SJCRH30 (cell line): ENCODE data around the gene TMPRSS11D. TPM values are rescaled to one million over a fixed set of nuclear protein-coding genes. Genes with fewer than 3 reads are reported as not detected.

Experiments
- DNase-seq, 2 experiments: peaks; one replicate each; pipeline ENCODE4 v3.0.0-alpha.2; 2015 to 2020
- H3K27ac ChIP-seq: fragments of 250-450 bp; sonication (Bioruptor Pico); 2 replicates; pipeline ENCODE4 v1.5.1; 2020; ENCODE audit warnings: mild to moderate bottlenecking, moderate library complexity
- H3K27me3 ChIP-seq: fragments of 250-450 bp; sonication (Bioruptor Pico); 2 replicates; pipeline ENCODE4 v1.5.1; 2020; ENCODE audit warnings: mild to moderate bottlenecking, moderate library complexity
- H3K36me3 ChIP-seq: fragments of 250-450 bp; sonication (Bioruptor Pico); 2 replicates; pipeline ENCODE4 v1.5.1; 2020; ENCODE audit warnings: mild to moderate bottlenecking, moderate library complexity
- H3K4me1 ChIP-seq: fragments of 250-450 bp; sonication (Bioruptor Pico); 2 replicates; pipeline ENCODE4 v1.5.1; 2020; ENCODE audit warnings: mild to moderate bottlenecking, moderate library complexity
- H3K4me3 ChIP-seq: fragments of 250-450 bp; sonication (Bioruptor Pico); 2 replicates; pipeline ENCODE4 v1.5.1; 2020; ENCODE audit warnings: mild to moderate bottlenecking, moderate library complexity
- H3K9me3 ChIP-seq: fragments of 250-450 bp; sonication (Bioruptor Pico); replicated peaks from 2 replicates; pipeline ENCODE4 v1.5.1; 2020; ENCODE audit warnings: mild to moderate bottlenecking, moderate library complexity
- total RNA-seq: library from RNA; depleted of rRNA; stranded (reverse); fragments of >200 nt; shearing (Covaris generic); gene quantifications from 2 replicates; pipeline ENCODE4 v1.2.3, GENCODE V29; 2014; rRNA removed

TMPRSS11D gene
- not detected in 2 replicates for total RNA-seq

GRCh38 chr4:67883902-67884301, at the start of gene TMPRSS11D:
Gene TMPRSS11D (minus strand): TSS chr4:67884002. CDS start chr4:67883933, 69 bp downstream.
- Histone ChIP-seq H3K27ac (no peak within 1 kb of the TSS), H3K4me3 (no peak within 1 kb of the TSS), H3K27me3 (no peaks in the 10 kb centered on the region), H3K4me1 (peaks cover 3% of the 10 kb centered on the region; the same call in 1 of the 2 replicates), H3K9me3 (no peaks in the 10 kb centered on the region), H3K36me3 (no peaks in the 10 kb centered on the region)
- DNase-seq = no peak

- Histone ChIP-seq H3K36me3 (no peaks in the 10 kb centered on the region), H3K4me3 (no peak overlapping the region), H3K27me3 (no peaks in the 10 kb centered on the region), H3K27ac (no peak overlapping the region), H3K9me3 (no peaks in the 10 kb centered on the region), H3K4me1 (no peaks in the 10 kb centered on the region; the same call in 1 of the 2 replicates)
- no peak for DNase-seq
Measured at GRCh38 chr4:67933038-67933437, 49.2 kb upstream of the TMPRSS11D start.

GRCh38 chr4:67931256-67931655, 47.5 kb upstream of the TMPRSS11D start:
- no peaks in the 10 kb centered on the region for H3K27me3 ChIP-seq
- H3K4me1 ChIP-seq = no peaks in the 10 kb centered on the region; the same call in 1 of the 2 replicates
- no peak overlapping the region for H3K4me3 ChIP-seq
- H3K36me3 ChIP-seq = no peaks in the 10 kb centered on the region
- DNase-seq = no peak
- no peak overlapping the region for H3K27ac ChIP-seq
- no peaks in the 10 kb centered on the region for H3K9me3 ChIP-seq

- H3K4me3 ChIP-seq = no peak overlapping the region
- H3K27me3 ChIP-seq = no peaks in the 10 kb centered on the region
- no peaks in the 10 kb centered on the region; the same call in 1 of the 2 replicates for H3K4me1 ChIP-seq
- H3K27ac ChIP-seq = no peak overlapping the region
- DNase-seq = peak in 1 of 2 experiments; percentile 10
- H3K36me3 ChIP-seq = no peaks in the 10 kb centered on the region
- H3K9me3 ChIP-seq = no peaks in the 10 kb centered on the region
Measured at GRCh38 chr4:67929426-67929825, 45.6 kb upstream of the TMPRSS11D start.

- Histone ChIP-seq H3K36me3 (no peaks in the 10 kb centered on the region), H3K4me3 (no peak overlapping the region), H3K9me3 (0 out of 2 replicates have a peak, but pooled peaks cover 3% of the 10 kb centered on the region), H3K27me3 (no peaks in the 10 kb centered on the region), H3K27ac (no peak overlapping the region), H3K4me1 (no peaks in the 10 kb centered on the region; the same call in 1 of the 2 replicates)
- DNase-seq = no peak
Measured at GRCh38 chr4:67928546-67928945, 44.7 kb upstream of the TMPRSS11D start.

GRCh38 chr4:67927251-67927650, 43.4 kb upstream of the TMPRSS11D start:
- Histone ChIP-seq H3K27me3 (no peaks in the 10 kb centered on the region), H3K4me1 (no peaks in the 10 kb centered on the region; the same call in 1 of the 2 replicates), H3K36me3 (no peaks in the 10 kb centered on the region), H3K9me3 (0 out of 2 replicates have a peak, but pooled peaks cover 3% of the 10 kb centered on the region), H3K4me3 (no peak overlapping the region), H3K27ac (no peak overlapping the region)
- no peak for DNase-seq

- H3K27ac ChIP-seq = no peak overlapping the region
- no peaks in the 10 kb centered on the region for H3K36me3 ChIP-seq
- no peak for DNase-seq
- H3K4me1 ChIP-seq = no peaks in the 10 kb centered on the region; the same call in 1 of the 2 replicates
- H3K27me3 ChIP-seq = no peaks in the 10 kb centered on the region
- H3K9me3 ChIP-seq = 0 out of 2 replicates have a peak, but pooled peaks cover 3% of the 10 kb centered on the region
- no peak overlapping the region for H3K4me3 ChIP-seq
Measured at GRCh38 chr4:67926485-67926884, 42.7 kb upstream of the TMPRSS11D start.

GRCh38 chr4:67922697-67923096, 38.9 kb upstream of the TMPRSS11D start:
- H3K36me3 ChIP-seq = no peaks in the 10 kb centered on the region
- no peak overlapping the region for H3K4me3 ChIP-seq
- H3K27me3 ChIP-seq = no peaks in the 10 kb centered on the region
- 0 out of 2 replicates have a peak, but pooled peaks cover 3% of the 10 kb centered on the region for H3K9me3 ChIP-seq
- no peaks in the 10 kb centered on the region for H3K4me1 ChIP-seq
- H3K27ac ChIP-seq = no peak overlapping the region
- DNase-seq = no peak

GRCh38 chr4:67918428-67918827, 34.6 kb upstream of the TMPRSS11D start:
- DNase-seq = peak in 1 of 2 experiments; percentile 16

GRCh38 chr4:67915400-67915966, 31.7 kb upstream of the TMPRSS11D start:
- Histone ChIP-seq H3K27me3 (no peaks in the 10 kb centered on the region), H3K9me3 (no peaks in the 10 kb centered on the region), H3K27ac (no peak overlapping the region), H3K4me3 (no peak overlapping the region), H3K4me1 (no peaks in the 10 kb centered on the region), H3K36me3 (no peaks in the 10 kb centered on the region)
- DNase-seq = no peak

More at GRCh38 chr4:67918428-67918827, 34.6 kb upstream of the TMPRSS11D start:
- no peaks in the 10 kb centered on the region for H3K36me3 ChIP-seq
- H3K27me3 ChIP-seq = no peaks in the 10 kb centered on the region
- H3K4me1 ChIP-seq = no peaks in the 10 kb centered on the region
- no peaks in the 10 kb centered on the region for H3K9me3 ChIP-seq
- no peak overlapping the region for H3K27ac ChIP-seq
- H3K4me3 ChIP-seq = no peak overlapping the region

GRCh38 chr4:67912080-67912479, 28.3 kb upstream of the TMPRSS11D start:
- H3K36me3 ChIP-seq = no peaks in the 10 kb centered on the region
- H3K4me3 ChIP-seq = no peak overlapping the region
- no peaks in the 10 kb centered on the region for H3K27me3 ChIP-seq
- H3K27ac ChIP-seq = no peak overlapping the region
- H3K9me3 ChIP-seq = no peaks in the 10 kb centered on the region
- no peaks in the 10 kb centered on the region for H3K4me1 ChIP-seq
- no peak for DNase-seq

GRCh38 chr4:67911638-67912037, 27.8 kb upstream of the TMPRSS11D start:
- Histone ChIP-seq H3K9me3 (no peaks in the 10 kb centered on the region), H3K27me3 (no peaks in the 10 kb centered on the region), H3K4me3 (no peak overlapping the region), H3K27ac (no peak overlapping the region), H3K4me1 (no peaks in the 10 kb centered on the region), H3K36me3 (no peaks in the 10 kb centered on the region)
- no peak for DNase-seq

GRCh38 chr4:67911141-67911540, 27.3 kb upstream of the TMPRSS11D start:
- Histone ChIP-seq H3K27me3 (no peaks in the 10 kb centered on the region), H3K27ac (no peak overlapping the region), H3K4me1 (no peaks in the 10 kb centered on the region), H3K9me3 (no peaks in the 10 kb centered on the region), H3K36me3 (no peaks in the 10 kb centered on the region), H3K4me3 (no peak overlapping the region)
- DNase-seq = no peak

GRCh38 chr4:67910585-67910905, 26.7 kb upstream of the TMPRSS11D start:
- Histone ChIP-seq H3K27ac (no peak overlapping the region), H3K4me3 (no peak overlapping the region)

GRCh38 chr4:67909905-67910584, 26.2 kb upstream of the TMPRSS11D start:
- H3K27ac ChIP-seq = no peak overlapping the region
- no peak overlapping the region for H3K4me3 ChIP-seq
- peak in 1 of 2 experiments; percentile 49 for DNase-seq
- H3K4me1 ChIP-seq = no peaks in the 10 kb centered on the region
- no peaks in the 10 kb centered on the region for H3K36me3 ChIP-seq
- no peaks in the 10 kb centered on the region; the same call in 1 of the 2 replicates for H3K27me3 ChIP-seq
- no peaks in the 10 kb centered on the region for H3K9me3 ChIP-seq

More at GRCh38 chr4:67910585-67910905, 26.7 kb upstream of the TMPRSS11D start:
- no peak for DNase-seq
- no peaks in the 10 kb centered on the region for H3K36me3 ChIP-seq
- no peaks in the 10 kb centered on the region for H3K4me1 ChIP-seq
- no peaks in the 10 kb centered on the region for H3K9me3 ChIP-seq
- H3K27me3 ChIP-seq = no peaks in the 10 kb centered on the region
